WTC11 (cell line): ENCODE results near the gene BDH2. TPM values are rescaled to one million over a fixed set of nuclear protein-coding genes. Genes with fewer than 3 reads are reported as not detected.

Experiments
- ATAC-seq: fragments of 200-7000 bp; cut with Tn5 transposase; 2 replicates; pipeline ENCODE4 v1.10.0; 2021; ENCODE audit warnings: mild to moderate bottlenecking, moderate library complexity
- CTCF ChIA-PET: fragments of 300-600 bp; sonication (Branson Sonifier 250); formaldehyde crosslinking; loops from one replicate; lab custom pipeline; 2021; ENCODE audit warnings: antibody characterized with exemption; lab: Charles Lee
- POLR2A ChIA-PET: fragments of 350-600 bp; sonication (Branson Sonifier 250); formaldehyde crosslinking; loops from one replicate; lab custom pipeline; 2021; ENCODE audit warnings: antibody characterized with exemption; lab: Charles Lee
- DNase-seq: peaks from one replicate; pipeline ENCODE4 v3.0.0; 2021; ENCODE audit warnings: low spot score
- H3K27ac Mint-ChIP-seq: 2 replicates; pipeline ENCODE4 v1.8.0; 2021; ENCODE audit warnings: mixed read lengths
- H3K27me3 Mint-ChIP-seq: 2 replicates; pipeline ENCODE4 v1.8.0; 2021; ENCODE audit warnings: low read depth, mild to moderate bottlenecking, moderate library complexity, mixed read lengths
- H3K36me3 Mint-ChIP-seq: 2 replicates; pipeline ENCODE4 v1.8.0; 2021; ENCODE audit warnings: mixed read lengths
- H3K4me1 Mint-ChIP-seq: 2 replicates; pipeline ENCODE4 v1.8.0; 2022; ENCODE audit warnings: mixed read lengths
- H3K4me3 Mint-ChIP-seq: 2 replicates; pipeline ENCODE4 v1.8.0; 2021; ENCODE audit warnings: mild to moderate bottlenecking, moderate library complexity, mixed read lengths
- H3K9me3 Mint-ChIP-seq: 2 replicates; pipeline ENCODE4 v1.8.0; 2021; ENCODE audit warnings: mixed read lengths
- CREB1 ChIP-seq: sonication (generic); formaldehyde crosslinking; IDR thresholded peaks from 2 replicates; pipeline ENCODE4 v1.8.0; 2023; ENCODE audit warnings: mild to moderate bottlenecking, missing genetic modification reagents
- ELF4 ChIP-seq: sonication (generic); formaldehyde crosslinking; IDR thresholded peaks from 2 replicates; pipeline ENCODE4 v1.8.1; 2022; ENCODE audit warnings: low read depth, mild to moderate bottlenecking, moderate library complexity, missing genetic modification reagents
- ETV6 ChIP-seq: sonication (generic); formaldehyde crosslinking; IDR thresholded peaks from 2 replicates; pipeline ENCODE4 v1.8.1; 2022; ENCODE audit warnings: mild to moderate bottlenecking, missing genetic modification reagents
- IRF2 ChIP-seq: sonication (generic); formaldehyde crosslinking; IDR thresholded peaks from 2 replicates; pipeline ENCODE4 v1.8.0; 2022; ENCODE audit warnings: low read depth, missing genetic modification reagents, borderline replicate concordance
- JUN ChIP-seq: sonication (generic); formaldehyde crosslinking; IDR thresholded peaks from 2 replicates; pipeline ENCODE4 v1.8.0; 2023; ENCODE audit warnings: mild to moderate bottlenecking, missing genetic modification reagents
- MXD4 ChIP-seq: fragments of 250-450 bp; sonication (Bioruptor Pico); IDR thresholded peaks from 2 replicates; pipeline ENCODE4 v1.8.0; 2021; ENCODE audit warnings: mild to moderate bottlenecking, moderate library complexity, borderline replicate concordance
- NFYB ChIP-seq: sonication (generic); formaldehyde crosslinking; conservative IDR thresholded peaks from 2 replicates; pipeline ENCODE4 v1.8.0; 2022; ENCODE audit warnings: low read depth, missing genetic modification reagents
- NR2C2 ChIP-seq: sonication (generic); formaldehyde crosslinking; IDR thresholded peaks from 2 replicates; pipeline ENCODE4 v1.8.0; 2022; ENCODE audit warnings: mild to moderate bottlenecking, missing genetic modification reagents
- PRRX2 ChIP-seq: fragments of 250-450 bp; sonication (Bioruptor Pico); IDR thresholded peaks from 2 replicates; pipeline ENCODE4 v1.8.0; 2021; ENCODE audit warnings: mild to moderate bottlenecking
- SMAD4 ChIP-seq: sonication (generic); formaldehyde crosslinking; IDR thresholded peaks from 2 replicates; pipeline ENCODE4 v1.8.0; 2022; ENCODE audit warnings: mild to moderate bottlenecking, missing genetic modification reagents
- SP1 ChIP-seq: sonication (generic); formaldehyde crosslinking; conservative IDR thresholded peaks from 2 replicates; pipeline ENCODE4 v1.8.1; 2022; ENCODE audit warnings: missing genetic modification reagents
- TEAD1 ChIP-seq: sonication (generic); formaldehyde crosslinking; IDR thresholded peaks from 2 replicates; pipeline ENCODE4 v1.8.0; 2022; ENCODE audit warnings: mild to moderate bottlenecking, missing genetic modification reagents
- ZNF121 ChIP-seq: sonication (generic); formaldehyde crosslinking; IDR thresholded peaks from 2 replicates; pipeline ENCODE4 v1.8.0; 2023; ENCODE audit warnings: missing genetic modification reagents
- ZNF138 ChIP-seq: sonication (generic); formaldehyde crosslinking; conservative IDR thresholded peaks from 2 replicates; pipeline ENCODE4 v1.8.1; 2022; ENCODE audit warnings: mild to moderate bottlenecking, moderate library complexity, missing genetic modification reagents
- total RNA-seq: library from RNA; stranded (reverse); gene quantifications from 3 replicates; pipeline ENCODE4 v1.2.3, GENCODE V29; 2021
- TF ChIP-seq, protein P1 (sequence below): sonication (generic); formaldehyde crosslinking; IDR thresholded peaks from 2 replicates; pipeline ENCODE4 v1.8.1; 2022; ENCODE audit warnings: missing genetic modification reagents, borderline replicate concordance
- TF ChIP-seq, protein P2 (sequence below): sonication (generic); formaldehyde crosslinking; IDR thresholded peaks from 2 replicates; pipeline ENCODE4 v1.8.0; 2022; ENCODE audit warnings: mild to moderate bottlenecking, missing genetic modification reagents
- TF ChIP-seq, protein P3 (sequence below): fragments of 250-450 bp; sonication (Bioruptor Pico); IDR thresholded peaks from 2 replicates; pipeline ENCODE4 v1.9.0; 2021; ENCODE audit warnings: mild to moderate bottlenecking
- TF ChIP-seq, protein P4 (sequence below): sonication (generic); formaldehyde crosslinking; IDR thresholded peaks from 2 replicates; pipeline ENCODE4 v1.8.1; 2022; ENCODE audit warnings: low read depth, missing genetic modification reagents, borderline replicate concordance

The BDH2 gene
- total RNA-seq, 1 experiment from 2014 or later: 39.6 TPM

DNA sequence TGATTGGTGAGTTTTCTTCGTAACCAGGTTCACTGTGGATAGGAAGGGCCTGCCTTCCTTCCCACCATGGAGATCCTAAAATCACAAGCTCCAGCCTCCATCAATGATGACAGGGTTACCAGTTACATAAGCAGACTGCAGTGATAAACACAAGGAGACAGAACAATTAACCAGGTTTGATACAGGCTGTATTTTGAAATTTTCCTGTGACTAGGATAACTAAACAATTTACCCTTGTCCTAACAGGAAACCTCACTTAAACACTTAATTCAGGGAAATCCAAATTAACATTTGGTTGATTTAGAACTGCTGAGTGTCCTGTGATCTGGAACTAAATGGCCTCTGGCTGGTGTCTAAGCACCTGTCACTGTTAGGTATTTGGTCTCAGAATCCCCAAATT lies 20.0 kb downstream of the BDH2 start:
- peaks cover 12% of the 10 kb centered on the region for H3K4me1 Mint-ChIP-seq
- ATAC-seq (no peak), DNase-seq (no peak)
- H3K36me3 Mint-ChIP-seq: peaks cover 4% of the 10 kb centered on the region
- no peaks in the 10 kb centered on the region for H3K9me3 Mint-ChIP-seq
- POLR2A ChIA-PET: no interaction called here
- CTCF ChIA-PET: interaction anchor here (1.3 kb wide), 1 partner anchor 12 kb away, joined by 4 read pairs; no protein-coding TSS in a partner anchor
- H3K27ac Mint-ChIP-seq: no peak overlapping the region
- no peak overlapping the region for H3K4me3 Mint-ChIP-seq
- TF ChIP-seq MXD4 (CRISPR knock-in tag) (no peak), NR2C2 (no peak), JUN (CRISPR knock-in tag) (no peak), IRF2 (no peak), SP1 (no peak), CREB1 (CRISPR knock-in tag) (no peak), ETV6 (CRISPR knock-in tag) (no peak), ZNF138 (CRISPR knock-in tag) (no peak), ELF4 (CRISPR knock-in tag) (no peak), NFYB (CRISPR knock-in tag) (no peak), PRRX2 (no peak), ZNF121 (CRISPR knock-in tag) (no peak)
- TF ChIP-seq, protein P1, sequence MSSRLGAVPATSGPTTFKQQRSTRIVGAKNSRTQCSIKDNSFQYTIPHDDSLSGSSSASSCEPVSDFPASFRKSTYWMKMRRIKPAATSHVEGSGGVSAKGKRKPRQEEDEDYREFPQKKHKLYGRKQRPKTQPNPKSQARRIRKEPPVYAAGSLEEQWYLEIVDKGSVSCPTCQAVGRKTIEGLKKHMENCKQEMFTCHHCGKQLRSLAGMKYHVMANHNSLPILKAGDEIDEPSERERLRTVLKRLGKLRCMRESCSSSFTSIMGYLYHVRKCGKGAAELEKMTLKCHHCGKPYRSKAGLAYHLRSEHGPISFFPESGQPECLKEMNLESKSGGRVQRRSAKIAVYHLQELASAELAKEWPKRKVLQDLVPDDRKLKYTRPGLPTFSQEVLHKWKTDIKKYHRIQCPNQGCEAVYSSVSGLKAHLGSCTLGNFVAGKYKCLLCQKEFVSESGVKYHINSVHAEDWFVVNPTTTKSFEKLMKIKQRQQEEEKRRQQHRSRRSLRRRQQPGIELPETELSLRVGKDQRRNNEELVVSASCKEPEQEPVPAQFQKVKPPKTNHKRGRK (CRISPR knock-in tag): no peak
- TF ChIP-seq, protein P2, sequence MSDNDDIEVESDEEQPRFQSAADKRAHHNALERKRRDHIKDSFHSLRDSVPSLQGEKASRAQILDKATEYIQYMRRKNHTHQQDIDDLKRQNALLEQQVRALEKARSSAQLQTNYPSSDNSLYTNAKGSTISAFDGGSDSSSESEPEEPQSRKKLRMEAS (CRISPR knock-in tag): no peak
- TF ChIP-seq, protein P3, sequence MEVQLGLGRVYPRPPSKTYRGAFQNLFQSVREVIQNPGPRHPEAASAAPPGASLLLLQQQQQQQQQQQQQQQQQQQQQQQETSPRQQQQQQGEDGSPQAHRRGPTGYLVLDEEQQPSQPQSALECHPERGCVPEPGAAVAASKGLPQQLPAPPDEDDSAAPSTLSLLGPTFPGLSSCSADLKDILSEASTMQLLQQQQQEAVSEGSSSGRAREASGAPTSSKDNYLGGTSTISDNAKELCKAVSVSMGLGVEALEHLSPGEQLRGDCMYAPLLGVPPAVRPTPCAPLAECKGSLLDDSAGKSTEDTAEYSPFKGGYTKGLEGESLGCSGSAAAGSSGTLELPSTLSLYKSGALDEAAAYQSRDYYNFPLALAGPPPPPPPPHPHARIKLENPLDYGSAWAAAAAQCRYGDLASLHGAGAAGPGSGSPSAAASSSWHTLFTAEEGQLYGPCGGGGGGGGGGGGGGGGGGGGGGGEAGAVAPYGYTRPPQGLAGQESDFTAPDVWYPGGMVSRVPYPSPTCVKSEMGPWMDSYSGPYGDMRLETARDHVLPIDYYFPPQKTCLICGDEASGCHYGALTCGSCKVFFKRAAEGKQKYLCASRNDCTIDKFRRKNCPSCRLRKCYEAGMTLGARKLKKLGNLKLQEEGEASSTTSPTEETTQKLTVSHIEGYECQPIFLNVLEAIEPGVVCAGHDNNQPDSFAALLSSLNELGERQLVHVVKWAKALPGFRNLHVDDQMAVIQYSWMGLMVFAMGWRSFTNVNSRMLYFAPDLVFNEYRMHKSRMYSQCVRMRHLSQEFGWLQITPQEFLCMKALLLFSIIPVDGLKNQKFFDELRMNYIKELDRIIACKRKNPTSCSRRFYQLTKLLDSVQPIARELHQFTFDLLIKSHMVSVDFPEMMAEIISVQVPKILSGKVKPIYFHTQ (CRISPR knock-in tag): no peak
- TF ChIP-seq, all 79 proteins: peak for 0
- H3K27me3 Mint-ChIP-seq: peaks cover 31% of the 10 kb centered on the region

DNA sequence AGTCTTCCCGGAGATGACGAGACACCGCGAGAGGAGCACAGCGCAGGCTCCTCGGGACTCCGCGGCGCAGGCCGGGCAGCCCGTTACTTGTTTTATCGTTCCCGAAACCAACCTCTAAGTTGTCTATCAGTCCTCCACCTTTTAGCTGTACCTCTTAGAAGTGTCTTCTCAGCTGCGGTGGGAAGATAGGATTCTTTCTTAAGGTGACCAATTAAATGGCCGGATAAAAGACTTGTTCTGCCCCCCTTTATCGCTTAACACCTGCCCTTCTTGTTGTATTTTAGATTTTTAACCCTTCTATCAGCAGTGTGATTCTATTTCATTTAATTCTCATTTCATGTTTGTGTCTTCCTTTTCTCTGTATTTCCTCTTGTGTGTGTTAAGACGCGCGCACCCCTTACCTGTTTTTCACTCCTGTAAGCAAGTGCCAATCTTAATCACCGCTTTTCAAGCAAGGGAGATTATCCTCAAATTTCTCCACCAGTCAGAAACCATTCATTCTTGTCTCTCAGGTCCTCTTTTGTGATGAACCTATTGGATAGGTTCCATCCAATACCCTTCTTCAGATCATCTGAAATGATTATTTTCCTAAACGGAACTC lies 22.8 kb downstream of the BDH2 start, which contains the start of gene SLC9B2:
Gene SLC9B2, minus strand, starts transcription at position 15 of the 601 bp plus-strand sequence. CDS start 9,211 bp downstream, outside the sequence.
- Mint-ChIP-seq H3K27ac (no peak within 1 kb of the TSS), H3K4me1 (peaks cover 12% of the 10 kb centered on the region), H3K36me3 (peaks cover 4% of the 10 kb centered on the region), H3K27me3 (peaks cover 41% of the 10 kb centered on the region), H3K4me3 (peak within 1 kb of the TSS; percentile 85), H3K9me3 (no peaks in the 10 kb centered on the region)
- ChIA-PET CTCF (interaction anchor here (1.1 to 2.5 kb wide), 2 partner anchors 23 to 57 kb away, joined by 3 to 9 read pairs; partner anchors contain the start of genes BDH2 and SLC9B1), POLR2A (interaction anchor here (1.2 kb wide), 1 partner anchor 17 kb away, joined by 3 read pairs; no protein-coding TSS in a partner anchor)
- TF ChIP-seq SMAD4 (CRISPR knock-in tag) (no peak), TEAD1 (CRISPR knock-in tag) (0 out of 2 replicates have a peak, but pooled peaks have one; percentile 1)
- TF ChIP-seq, protein P4, sequence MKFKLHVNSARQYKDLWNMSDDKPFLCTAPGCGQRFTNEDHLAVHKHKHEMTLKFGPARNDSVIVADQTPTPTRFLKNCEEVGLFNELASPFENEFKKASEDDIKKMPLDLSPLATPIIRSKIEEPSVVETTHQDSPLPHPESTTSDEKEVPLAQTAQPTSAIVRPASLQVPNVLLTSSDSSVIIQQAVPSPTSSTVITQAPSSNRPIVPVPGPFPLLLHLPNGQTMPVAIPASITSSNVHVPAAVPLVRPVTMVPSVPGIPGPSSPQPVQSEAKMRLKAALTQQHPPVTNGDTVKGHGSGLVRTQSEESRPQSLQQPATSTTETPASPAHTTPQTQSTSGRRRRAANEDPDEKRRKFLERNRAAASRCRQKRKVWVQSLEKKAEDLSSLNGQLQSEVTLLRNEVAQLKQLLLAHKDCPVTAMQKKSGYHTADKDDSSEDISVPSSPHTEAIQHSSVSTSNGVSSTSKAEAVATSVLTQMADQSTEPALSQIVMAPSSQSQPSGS (CRISPR knock-in tag): no peak
- DNase-seq: no peak
- ATAC-seq: peak; percentile 91; the same call in 1 of the 2 replicates
